Mesendoderm (in vitro differentiated cells): ENCODE results near the gene MINAR2. TPM values are rescaled to one million over a fixed set of nuclear protein-coding genes. Genes with fewer than 3 reads are reported as not detected.

ENCODE experiments used
- DNase-seq: peaks from one replicate; pipeline ENCODE4 v3.0.0; 2013
- H2AK5ac ChIP-seq: 2 replicates; pipeline ENCODE4 v1.6.1; 2013; ENCODE audit warnings: low read length, inconsistent platforms
- H2BK120ac ChIP-seq: 2 replicates; pipeline ENCODE4 v1.6.1; 2013; ENCODE audit warnings: low read depth, mild to moderate bottlenecking, low read length, moderate library complexity, mixed read lengths
- H2BK15ac ChIP-seq: replicated peaks from 2 replicates; pipeline ENCODE4 v1.6.1; 2013; ENCODE audit warnings: low read depth, mild to moderate bottlenecking, moderate library complexity
- H2BK5ac ChIP-seq: 2 replicates; pipeline ENCODE4 v1.6.1; 2013; ENCODE audit warnings: low read length, inconsistent platforms
- H3K18ac ChIP-seq: 2 replicates; pipeline ENCODE4 v1.6.1; 2013; ENCODE audit warnings: mild to moderate bottlenecking, low read length, mixed read lengths
- H3K23ac ChIP-seq: one replicate; pipeline ENCODE4 v1.6.1; 2013; ENCODE audit warnings: low read length
- H3K27ac ChIP-seq: 2 replicates; pipeline ENCODE4 v1.5.1; 2013; ENCODE audit warnings: low read depth, mild to moderate bottlenecking, inconsistent platforms, low read length, moderate library complexity
- H3K27me3 ChIP-seq: 2 replicates; pipeline ENCODE4 v1.6.1; 2013; ENCODE audit warnings: low read length, control low read depth, mild to moderate bottlenecking, inconsistent platforms; ENCODE audit not compliant: insufficient read depth, poor library complexity
- H3K36me3 ChIP-seq: 2 replicates; pipeline ENCODE4 v1.6.1; 2013; ENCODE audit warnings: low read length, inconsistent platforms; ENCODE audit not compliant: control insufficient read depth, insufficient read depth
- H3K4ac ChIP-seq: one replicate; pipeline ENCODE4 v1.6.1; 2013; ENCODE audit warnings: low read depth, mild to moderate bottlenecking, low read length, moderate library complexity
- H3K4me1 ChIP-seq: 2 replicates; pipeline ENCODE4 v1.6.1; 2013; ENCODE audit warnings: low read depth, low read length, inconsistent platforms; ENCODE audit not compliant: control insufficient read depth
- H3K4me2 ChIP-seq: 2 replicates; pipeline ENCODE4 v1.6.1; 2013; ENCODE audit warnings: low read length
- H3K4me3 ChIP-seq: 2 replicates; pipeline ENCODE4 v1.5.1; 2013; ENCODE audit warnings: mild to moderate bottlenecking, low read length
- H3K56ac ChIP-seq: one replicate; pipeline ENCODE4 v1.6.1; 2013; ENCODE audit warnings: low read length
- H3K79me1 ChIP-seq: 2 replicates; pipeline ENCODE4 v1.6.1; 2013; ENCODE audit warnings: low read length, inconsistent platforms
- H3K79me2 ChIP-seq: 2 replicates; pipeline ENCODE4 v1.6.1; 2013; ENCODE audit warnings: mild to moderate bottlenecking, low read length; ENCODE audit not compliant: control insufficient read depth, insufficient read depth
- H3K9ac ChIP-seq: 2 replicates; pipeline ENCODE4 v1.6.1; 2013; ENCODE audit warnings: low read length, inconsistent platforms
- H4K5ac ChIP-seq: one replicate; pipeline ENCODE4 v1.6.1; 2013; ENCODE audit warnings: low read length
- H4K8ac ChIP-seq: one replicate; pipeline ENCODE4 v1.6.1; 2013; ENCODE audit warnings: low read depth, mild to moderate bottlenecking, control low read depth, low read length, moderate library complexity
- WGBS: extraction: QIAGEN DNeasy Blood & Tissue Kit; methylation state at CpG from one replicate; pipeline ENCODE4 v1.1.7; 2013; ENCODE audit warnings: low lambda C conversion rate, missing lambda C conversion rate; ENCODE audit not compliant: insufficient coverage; ENCODE audit errors: extremely low coverage; 5-methylcytosine and 5-hydroxymethylcytosine counted together
- polyA plus RNA-seq, 2 experiments: library from polyadenylated mRNA; stranded (reverse); fragments of 200-250 nt; gene quantifications; one replicate each; pipeline ENCODE4 v1.2.3, GENCODE V29; 2013

The MINAR2 gene, protein sequence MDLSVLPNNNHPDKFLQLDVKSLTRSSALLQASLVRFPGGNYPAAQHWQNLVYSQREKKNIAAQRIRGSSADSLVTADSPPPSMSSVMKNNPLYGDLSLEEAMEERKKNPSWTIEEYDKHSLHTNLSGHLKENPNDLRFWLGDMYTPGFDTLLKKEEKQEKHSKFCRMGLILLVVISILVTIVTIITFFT
- polyA plus RNA-seq (2013, experiment 1 of 2), result 0.10 TPM
- 0.07 TPM for polyA plus RNA-seq (2013, experiment 2 of 2)

GRCh38 chr5:129747572-129748407, at the start of gene MINAR2:
TSS of gene MINAR2 (plus strand) at chr5:129748094. CDS start at chr5:129748191, 97 bp downstream.
- H3K79me2 ChIP-seq, result no peaks in the 10 kb centered on the region
- H3K23ac ChIP-seq, result peak within 1 kb of the TSS; percentile 16
- no peak for DNase-seq
- no CpG with 5 or more reads among the region's 13 CpGs for WGBS
- no peak within 1 kb of the TSS for H3K56ac ChIP-seq
- H3K4ac ChIP-seq, result no peak within 1 kb of the TSS
- H3K79me1 ChIP-seq, result no peaks in the 10 kb centered on the region
- H3K36me3 ChIP-seq, result no peaks in the 10 kb centered on the region
- H2BK5ac ChIP-seq, result no peak within 1 kb of the TSS
- H2BK15ac ChIP-seq, result no peak within 1 kb of the TSS
- H3K4me2 ChIP-seq, result no peak within 1 kb of the TSS
- H3K27ac ChIP-seq, result no peak within 1 kb of the TSS
- H3K4me3 ChIP-seq, result no peak within 1 kb of the TSS
- no peaks in the 10 kb centered on the region for H3K27me3 ChIP-seq
- H4K8ac ChIP-seq, result no peak within 1 kb of the TSS
- H2BK120ac ChIP-seq, result no peak within 1 kb of the TSS
- H4K5ac ChIP-seq, result no peak within 1 kb of the TSS
- no peaks in the 10 kb centered on the region for H3K4me1 ChIP-seq
- H3K9ac ChIP-seq, result no peak within 1 kb of the TSS
- no peak within 1 kb of the TSS for H3K18ac ChIP-seq
- no peak within 1 kb of the TSS for H2AK5ac ChIP-seq

- H4K8ac ChIP-seq, result no peak overlapping the region
- H3K4me3 ChIP-seq, result no peak overlapping the region
- H3K4ac ChIP-seq, result no peak overlapping the region
- H3K18ac ChIP-seq, result no peak overlapping the region
- H3K27ac ChIP-seq, result no peak overlapping the region
- H2BK5ac ChIP-seq, result no peak overlapping the region
- H3K9ac ChIP-seq, result no peak overlapping the region
- no peak overlapping the region for H2AK5ac ChIP-seq
- H3K4me1 ChIP-seq, result no peaks in the 10 kb centered on the region
- H3K4me2 ChIP-seq, result no peak overlapping the region
- no peak overlapping the region for H3K56ac ChIP-seq
- no peak overlapping the region for H2BK120ac ChIP-seq
- no peaks in the 10 kb centered on the region for H3K27me3 ChIP-seq
- no peaks in the 10 kb centered on the region for H3K36me3 ChIP-seq
- H4K5ac ChIP-seq, result no peak overlapping the region
- no peaks in the 10 kb centered on the region for H3K79me2 ChIP-seq
- DNase-seq, result no peak
- H2BK15ac ChIP-seq, result no peak overlapping the region
- H3K79me1 ChIP-seq, result no peaks in the 10 kb centered on the region
- H3K23ac ChIP-seq, result no peak overlapping the region
Measured at GRCh38 chr5:129698661-129699060, 49.2 kb upstream of the MINAR2 start.

- Histone ChIP-seq H2BK120ac (no peak overlapping the region), H3K27ac (no peak overlapping the region), H3K23ac (no peak overlapping the region), H3K4me2 (no peak overlapping the region), H3K4me3 (no peak overlapping the region), H3K9ac (no peak overlapping the region), H2AK5ac (no peak overlapping the region), H3K27me3 (no peaks in the 10 kb centered on the region), H2BK5ac (no peak overlapping the region), H3K4ac (no peak overlapping the region), H3K79me1 (no peaks in the 10 kb centered on the region), H2BK15ac (no peak overlapping the region), H3K56ac (no peak overlapping the region), H4K5ac (no peak overlapping the region), H3K4me1 (no peaks in the 10 kb centered on the region), H3K18ac (no peak overlapping the region), H3K36me3 (no peaks in the 10 kb centered on the region), H4K8ac (no peak overlapping the region), H3K79me2 (no peaks in the 10 kb centered on the region)
- no CpG with 5 or more reads among the region's 1 CpG for WGBS
- DNase-seq, result no peak
Measured at GRCh38 chr5:129716235-129716634, 31.7 kb upstream of the MINAR2 start.

- Histone ChIP-seq H4K5ac (no peak overlapping the region), H3K27me3 (no peaks in the 10 kb centered on the region), H3K79me1 (no peaks in the 10 kb centered on the region), H2AK5ac (no peak overlapping the region), H2BK120ac (no peak overlapping the region), H3K27ac (no peak overlapping the region), H3K79me2 (no peaks in the 10 kb centered on the region), H2BK5ac (no peak overlapping the region), H3K23ac (no peak overlapping the region), H3K4me2 (no peak overlapping the region), H4K8ac (no peak overlapping the region), H3K18ac (no peak overlapping the region), H3K36me3 (no peaks in the 10 kb centered on the region), H2BK15ac (no peak overlapping the region), H3K56ac (no peak overlapping the region), H3K4me3 (no peak overlapping the region), H3K4me1 (no peaks in the 10 kb centered on the region), H3K9ac (no peak overlapping the region), H3K4ac (no peak overlapping the region)
- no CpG with 5 or more reads among the region's 5 CpGs for WGBS
- DNase-seq, result peak; percentile 37
Measured at GRCh38 chr5:129716651-129717050, 31.2 kb upstream of the MINAR2 start.

DNA sequence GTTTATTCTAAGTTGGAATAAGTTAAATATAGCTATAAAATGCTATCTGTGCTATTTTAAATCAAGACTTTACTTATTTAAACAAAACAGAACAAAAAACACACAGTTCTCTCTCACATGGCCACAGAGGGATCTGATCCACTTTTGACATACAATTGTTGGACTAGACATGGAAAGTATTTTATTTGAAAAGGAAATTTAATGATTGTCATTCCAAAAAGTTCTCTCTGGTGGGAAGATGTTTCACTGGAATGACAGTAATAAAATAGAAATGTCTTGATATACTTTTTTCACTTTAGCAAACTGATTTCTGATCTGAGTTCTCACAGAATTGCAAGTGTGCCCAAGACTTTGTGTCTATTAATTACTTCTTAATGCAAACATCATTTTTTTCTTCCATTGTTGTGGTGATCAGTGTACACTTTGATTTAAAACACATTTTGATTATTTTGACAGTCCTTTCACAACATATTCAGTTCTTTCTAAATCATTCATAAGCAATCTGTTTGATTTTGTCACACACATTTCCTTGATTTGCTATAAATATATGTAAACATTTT, 30.1 kb upstream of the MINAR2 start:
- no peak overlapping the region for H2BK15ac ChIP-seq
- no peak overlapping the region for H3K4me3 ChIP-seq
- H3K4ac ChIP-seq, result no peak overlapping the region
- no peak overlapping the region for H2AK5ac ChIP-seq
- no peaks in the 10 kb centered on the region for H3K79me1 ChIP-seq
- H3K56ac ChIP-seq, result no peak overlapping the region
- H3K4me1 ChIP-seq, result no peaks in the 10 kb centered on the region
- no peak overlapping the region for H2BK5ac ChIP-seq
- no peak for DNase-seq
- H3K4me2 ChIP-seq, result no peak overlapping the region
- no peaks in the 10 kb centered on the region for H3K27me3 ChIP-seq
- no peak overlapping the region for H4K8ac ChIP-seq
- H3K23ac ChIP-seq, result no peak overlapping the region
- H3K9ac ChIP-seq, result no peak overlapping the region
- no peaks in the 10 kb centered on the region for H3K36me3 ChIP-seq
- no peak overlapping the region for H3K18ac ChIP-seq
- H2BK120ac ChIP-seq, result no peak overlapping the region
- no peaks in the 10 kb centered on the region for H3K79me2 ChIP-seq
- H3K27ac ChIP-seq, result no peak overlapping the region
- H4K5ac ChIP-seq, result no peak overlapping the region
